Renal pelvis (tissue), 4 donors: ENCODE measurements around the gene PPIL1. TPM values are rescaled to one million over a fixed set of nuclear protein-coding genes. Genes with fewer than 3 reads are reported as not detected.
A peak's percentile ranks its signal among the peaks of the same experiment; 100 is the strongest.
"Not testable (repeated sequence)": the region's sequence is repeated elsewhere in the genome, so short reads cannot be mapped to it uniquely, and the experiment has no call there.

Experiments
- DNase-seq: peaks from one replicate; pipeline ENCODE4 v3.0.0-alpha.2; 2013
- polyA plus RNA-seq, 3 donors: library from polyadenylated mRNA; unstranded; fragments of 120-200 nt; gene quantifications; one replicate each; pipeline ENCODE4 v1.2.1, GENCODE V29; 2013; ENCODE audit not compliant: insufficient read length in 3 of 3

Gene PPIL1
- polyA plus RNA-seq, 3 donors: 45.4 to 57.5 (median 48.4) TPM

DNA sequence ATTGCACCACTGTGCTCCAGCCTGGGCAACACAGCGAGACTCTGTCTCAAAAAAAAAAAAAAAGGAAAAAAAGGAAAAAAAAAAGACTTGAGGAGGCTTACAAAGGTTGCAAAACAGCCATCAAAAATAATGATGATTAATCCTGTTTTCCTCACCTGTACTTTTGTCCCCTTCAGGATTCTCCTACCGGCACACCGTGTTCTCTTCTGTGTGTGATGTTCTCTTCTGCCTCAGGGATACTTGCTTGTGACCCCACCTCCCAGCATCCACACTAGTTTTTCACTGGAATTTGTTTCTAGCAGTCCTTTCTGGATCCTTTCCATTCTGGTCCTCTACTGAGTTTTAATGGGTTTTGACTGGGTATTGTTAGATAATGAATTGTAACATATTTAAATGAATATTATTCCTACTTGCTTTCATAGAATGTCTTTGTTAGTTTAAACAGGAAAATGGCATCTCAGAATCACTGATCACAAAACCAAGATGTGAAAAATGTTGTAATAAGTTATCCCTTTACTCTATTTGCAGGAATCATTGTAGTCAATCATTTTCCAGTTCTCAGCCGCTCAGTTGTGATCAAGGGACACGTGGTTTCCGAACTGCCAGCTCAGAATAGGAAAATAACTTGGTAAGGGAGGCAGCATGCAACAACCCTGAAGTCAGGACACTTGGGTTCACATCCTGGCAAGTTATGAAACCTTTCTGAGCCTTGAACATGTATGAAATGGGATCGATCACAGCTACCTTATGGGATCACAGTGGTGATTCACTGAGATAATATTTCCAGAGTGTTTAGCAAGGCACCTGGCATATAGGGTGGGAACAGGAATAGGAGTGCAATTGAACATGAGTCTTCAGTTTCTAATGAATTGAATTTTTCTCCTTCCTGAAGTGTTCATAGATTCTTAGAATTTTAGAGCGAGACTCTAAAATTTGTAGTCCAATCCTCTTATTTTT is 19.7 kb upstream of the PPIL1 start:
- DNase-seq: no peak

GRCh38 chr6:36891153-36891552 is 16.6 kb upstream of the PPIL1 start:
- DNase-seq: not testable (repeated sequence)

GRCh38 chr6:36890112-36890663 is 15.6 kb upstream of the PPIL1 start:
- no peak for DNase-seq

- DNase-seq: no peak
Observed at GRCh38 chr6:36888654-36889481, 14.3 kb upstream of the PPIL1 start.

GRCh38 chr6:36888115-36888643 is 13.6 kb upstream of the PPIL1 start:
- no peak for DNase-seq

DNA sequence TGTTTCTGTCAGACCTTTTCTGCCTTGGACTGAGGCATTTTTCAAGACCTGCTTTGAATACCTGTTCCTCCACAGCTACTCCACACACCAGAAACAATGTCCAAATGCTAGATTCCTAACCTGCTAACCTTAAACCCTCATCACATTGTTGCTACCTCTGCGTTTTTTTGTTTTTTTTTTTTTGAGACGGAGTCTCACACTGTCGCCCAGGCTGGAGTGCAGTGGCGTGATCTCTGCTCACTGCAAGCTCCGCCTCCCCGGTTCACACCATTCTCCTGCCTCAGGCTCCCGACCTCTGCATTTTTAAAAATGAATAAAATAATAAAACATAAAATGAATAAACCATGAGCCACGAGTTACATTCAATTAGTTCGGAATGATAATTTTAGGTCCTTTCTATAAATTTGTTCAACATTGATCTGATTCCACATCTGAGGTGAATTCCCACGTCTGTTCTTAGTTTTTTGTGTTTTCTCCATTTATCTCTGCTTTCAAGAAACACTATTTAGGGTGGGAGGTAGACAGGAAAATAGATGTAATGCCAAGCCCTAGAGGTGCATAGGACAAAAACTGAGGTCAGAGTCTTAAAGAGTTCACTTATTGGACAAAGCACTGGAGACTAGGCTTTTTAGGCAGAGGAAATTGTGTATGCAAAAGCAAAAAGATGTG is 12.5 kb upstream of the PPIL1 start:
- DNase-seq: no peak

GRCh38 chr6:36885461-36886401 is 11.1 kb upstream of the PPIL1 start, which contains the start of gene C6orf89:
TSS of gene C6orf89 (plus strand) at chr6:36885952. CDS start at chr6:36899445, 13,493 bp downstream.
- DNase-seq: peak; percentile 97

DNA sequence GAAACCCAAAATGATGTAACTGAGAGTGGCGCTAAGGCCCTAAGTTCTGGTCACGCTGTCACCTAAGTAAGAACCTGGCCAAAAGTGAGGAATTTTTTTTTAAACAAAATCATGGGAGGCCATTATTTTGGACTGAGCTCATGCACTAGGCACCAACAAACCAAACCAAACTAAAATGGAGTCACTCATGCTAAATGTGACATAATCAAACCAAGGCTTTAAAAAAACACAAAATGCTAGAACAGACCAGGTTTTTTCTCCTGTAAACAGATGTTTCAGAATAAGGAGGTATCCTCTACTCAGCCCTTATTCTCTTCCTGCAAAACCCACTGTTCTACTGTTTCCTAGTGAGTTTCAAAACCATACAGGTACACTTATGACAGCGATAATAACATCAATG is 10.0 kb upstream of the PPIL1 start:
- no peak for DNase-seq

DNA sequence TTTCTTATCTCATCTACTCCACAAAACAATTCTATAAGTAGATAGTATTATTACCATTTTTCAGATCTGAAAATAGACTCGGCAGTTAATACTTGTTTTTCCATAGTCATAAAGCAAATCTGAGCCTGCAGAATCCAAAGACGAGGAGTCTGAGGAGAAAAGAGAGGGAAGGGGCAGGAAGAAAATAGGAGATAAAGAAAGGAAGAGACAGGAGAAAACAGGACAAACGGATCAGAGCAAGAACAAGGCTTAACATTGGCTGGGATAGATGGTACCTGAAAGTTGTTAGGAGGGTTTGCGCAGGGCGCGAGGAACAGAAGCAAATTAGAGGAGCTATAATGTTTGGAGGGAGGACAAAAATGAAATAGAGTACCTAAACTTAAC is 639 bp upstream of the PPIL1 start:
- no peak for DNase-seq

DNA sequence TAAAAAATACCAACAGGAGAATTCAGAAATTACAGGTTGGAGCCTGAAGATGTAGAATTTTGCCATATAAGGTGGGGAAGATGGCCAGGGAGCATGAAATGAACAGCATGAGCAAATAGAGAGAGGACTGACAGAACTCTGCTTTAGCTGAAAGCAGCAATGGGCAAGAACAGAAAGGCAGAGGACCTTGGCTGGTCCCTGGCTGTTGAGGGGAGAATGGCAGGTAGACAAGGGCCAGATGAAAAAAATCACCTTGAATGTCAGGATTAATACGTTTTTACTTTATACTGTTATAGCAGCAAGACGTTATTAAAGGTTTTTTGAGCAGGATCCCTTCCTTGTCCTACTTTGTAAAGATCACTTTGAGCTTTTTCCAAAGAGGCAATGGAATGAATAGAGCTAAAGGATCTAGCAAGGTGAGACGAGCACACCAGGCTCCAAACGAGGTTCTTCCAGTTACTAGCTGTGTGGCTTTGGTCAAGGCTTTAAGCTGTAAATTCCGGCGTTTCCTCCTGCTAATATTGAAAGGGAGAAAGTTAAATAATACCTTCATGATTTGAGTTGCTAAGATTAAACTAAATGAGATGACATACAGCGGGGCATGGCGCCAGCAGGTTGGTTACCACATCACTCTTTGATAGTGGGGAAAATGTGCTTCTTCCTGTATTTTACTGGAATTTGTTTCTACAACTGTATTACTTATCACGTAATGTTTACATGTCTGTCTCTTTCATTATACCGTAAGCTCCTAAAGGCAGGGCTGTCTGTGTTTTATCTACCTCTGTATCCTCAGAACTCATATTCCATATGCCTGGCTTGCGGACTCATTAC is 776 bp downstream of the PPIL1 start:
- DNase-seq: no peak

GRCh38 chr6:36873115-36873514 is 1.5 kb downstream of the PPIL1 start:
- DNase-seq: no peak

DNA sequence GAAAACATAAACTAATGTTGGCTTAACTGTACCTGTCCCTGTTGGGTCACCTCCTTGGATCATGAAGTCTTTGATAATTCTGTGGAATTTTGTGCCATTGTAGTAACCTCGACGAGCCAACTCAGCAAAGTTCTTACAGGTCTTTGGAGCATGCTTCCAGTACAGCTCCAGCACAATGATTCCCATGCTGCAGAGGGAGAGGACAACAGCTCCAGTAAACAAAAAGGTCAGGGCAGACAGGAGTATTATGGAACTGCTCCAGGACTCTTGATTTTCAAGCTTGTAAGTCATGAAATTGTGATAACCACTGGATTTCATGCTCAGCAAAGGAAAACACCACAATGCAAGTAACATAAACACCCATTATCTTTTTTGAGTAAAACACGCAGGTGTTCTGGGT is 2.9 kb downstream of the PPIL1 start:
- DNase-seq: no peak

DNA sequence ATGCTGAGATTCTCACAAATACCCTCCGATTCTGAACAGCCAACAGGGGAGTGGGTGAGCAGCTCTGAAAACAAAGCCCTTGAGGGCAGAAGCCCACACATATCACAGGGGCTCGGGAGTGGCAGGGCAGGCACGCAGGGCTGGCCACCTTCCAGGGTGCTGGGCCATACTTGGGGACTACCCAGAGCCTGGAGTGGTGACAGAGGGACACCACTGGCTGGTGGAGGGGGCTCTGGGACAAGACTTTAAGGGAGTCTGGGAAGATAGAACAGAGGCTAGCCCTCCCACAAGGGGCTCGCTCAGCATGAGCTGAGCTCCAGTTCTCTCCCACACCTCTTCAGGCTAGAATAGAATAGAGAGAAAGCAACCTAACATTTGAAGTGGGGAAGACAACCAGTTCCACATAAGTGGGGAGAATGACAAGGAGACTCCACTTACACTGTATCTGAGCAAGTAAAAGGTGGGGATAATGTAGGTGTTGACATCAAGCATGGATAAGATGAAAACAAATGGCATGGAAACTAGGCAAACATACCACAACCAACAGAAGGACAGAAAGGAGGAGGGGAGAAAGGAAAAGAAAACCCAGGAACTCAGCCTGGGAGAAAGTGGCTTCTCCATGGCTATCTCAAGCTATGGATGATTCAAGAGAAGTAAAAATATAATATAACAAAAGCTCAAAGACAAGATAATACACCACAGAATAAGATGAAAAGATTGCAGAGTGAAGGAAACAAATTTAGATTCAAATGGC is 7.0 kb downstream of the PPIL1 start:
- no peak for DNase-seq

- DNase-seq: no peak
Observed at GRCh38 chr6:36865835-36866234, 8.8 kb downstream of the PPIL1 start.

DNA sequence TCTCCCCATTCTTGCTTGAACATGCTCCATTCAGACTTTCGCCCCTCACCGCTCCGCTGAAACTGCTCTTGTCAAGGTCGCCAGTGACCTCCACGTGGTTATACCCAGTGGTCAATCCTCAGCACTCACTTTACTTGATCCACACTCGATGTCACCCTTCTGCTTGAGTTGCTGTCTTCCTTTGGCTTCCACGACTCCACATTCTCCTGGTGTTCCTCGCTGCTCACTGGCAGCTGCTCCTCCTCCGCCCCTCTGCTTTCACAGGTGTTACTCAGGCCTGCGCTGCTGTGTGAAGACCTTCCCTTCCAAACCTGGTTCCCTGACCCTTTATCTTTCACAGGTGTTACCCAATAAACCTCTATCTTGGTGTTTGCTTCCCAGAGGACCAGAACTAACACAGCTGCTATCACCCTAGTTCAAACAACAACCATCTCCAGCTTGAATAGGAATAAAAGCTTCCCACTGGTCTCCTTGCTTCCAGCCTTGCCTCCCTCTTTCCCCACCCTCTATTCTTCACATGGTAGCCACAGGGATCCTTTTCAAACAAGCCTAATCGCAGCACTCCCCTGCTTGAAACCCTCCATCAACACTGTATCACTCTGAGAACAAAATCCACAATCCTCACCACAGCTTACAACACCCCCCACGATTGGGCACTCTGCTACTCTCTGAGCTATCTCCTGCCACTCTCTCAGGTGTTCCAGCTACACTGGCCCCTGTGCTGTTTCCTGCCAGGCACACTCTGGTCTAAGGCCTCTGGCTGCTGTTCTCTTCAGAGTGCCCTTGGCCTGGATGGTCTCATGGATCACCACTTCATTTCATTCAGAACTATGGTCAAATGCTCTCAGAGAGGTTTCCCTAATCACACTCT is 10.7 kb downstream of the PPIL1 start:
- no peak for DNase-seq

DNA sequence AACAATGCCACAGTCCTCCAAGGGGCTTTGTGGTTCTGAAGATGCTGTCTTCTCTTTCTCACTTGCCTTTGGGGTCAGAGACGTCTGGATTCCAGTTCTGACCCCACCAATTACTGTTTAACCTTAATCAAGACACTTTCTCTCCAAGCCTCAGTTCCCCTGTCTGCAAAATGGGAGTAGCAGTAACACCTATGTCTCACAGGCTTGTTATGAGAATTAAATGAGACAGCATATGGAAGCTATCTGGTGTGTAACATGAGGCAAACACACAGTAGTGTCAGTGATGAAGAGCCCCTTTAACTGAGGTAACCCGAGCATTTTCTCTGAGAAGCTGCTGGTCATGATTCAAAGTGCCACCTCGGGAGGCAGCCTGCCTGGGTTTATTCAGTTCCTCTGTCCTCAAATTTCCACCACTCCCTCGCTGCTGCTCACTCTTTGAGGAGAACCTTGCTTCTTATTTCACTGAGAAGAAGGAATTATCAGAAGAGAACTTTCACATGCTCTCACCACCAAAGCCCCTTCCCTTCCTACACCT is 11.7 kb downstream of the PPIL1 start:
- DNase-seq: no peak

- DNase-seq: no peak
Observed at GRCh38 chr6:36862164-36862847, 12.3 kb downstream of the PPIL1 start.
